Naive thymus-derived CD4-positive, alpha-beta T cell (primary cell): Measurements from ENCODE around the gene FAM174B. TPM values are rescaled to one million over a fixed set of nuclear protein-coding genes. Genes with fewer than 3 reads are reported as not detected.

Experiments used
- ATAC-seq: fragments of 150-1000 bp; cut with Tn5 transposase; 2 replicates; pipeline ENCODE4 v1.10.0; 2021; ENCODE audit warnings: mild to moderate bottlenecking, moderate library complexity
- CTCF ChIA-PET: fragments of 350-600 bp; sonication (Branson Sonifier 250); formaldehyde crosslinking; loops from one replicate; lab custom pipeline; 2021; ENCODE audit warnings: antibody characterized with exemption; lab: Charles Lee
- POLR2A ChIA-PET: fragments of 350-600 bp; sonication (Branson Sonifier 250); formaldehyde crosslinking; loops from one replicate; lab custom pipeline; 2021; ENCODE audit warnings: antibody characterized with exemption, inconsistent platforms; lab: Charles Lee
- DNase-seq, 9 donors: peaks; one replicate each; pipeline versions ENCODE4 v3.0.0 to v3.0.0-alpha.2; 2020 to 2022; ENCODE audit warnings: mixed read lengths in 1 of 9
- H3K27ac ChIP-seq: one replicate; pipeline ENCODE4 v1.7.0; 2013; ENCODE audit warnings: mild to moderate bottlenecking, low read depth, low read length, moderate library complexity
- H3K27me3 ChIP-seq, 2 donors: one replicate each; pipeline ENCODE4 v1.7.0; 2013; ENCODE audit warnings: low read length in 2 of 2, mild to moderate bottlenecking in 2 of 2, moderate library complexity in 2 of 2; ENCODE audit not compliant: control insufficient read depth in 2 of 2, insufficient read depth in 2 of 2
- H3K36me3 ChIP-seq, 3 experiments: 1 replicate in 2 of 3; 2 replicates in 1 of 3; pipeline ENCODE4 v1.7.0; 2013; ENCODE audit warnings: low read length in 3 of 3, mild to moderate bottlenecking in 3 of 3, moderate library complexity in 1 of 3; ENCODE audit not compliant: insufficient read depth in 3 of 3, control insufficient read depth in 2 of 3
- H3K4me1 ChIP-seq, 2 donors: one replicate each; pipeline ENCODE4 v1.7.0; 2013; ENCODE audit warnings: low read length in 2 of 2, mild to moderate bottlenecking in 2 of 2, moderate library complexity in 1 of 2; ENCODE audit not compliant: control insufficient read depth in 2 of 2, insufficient read depth in 2 of 2
- H3K4me3 ChIP-seq: 2 replicates; pipeline ENCODE4 v1.7.0; 2013; ENCODE audit warnings: mild to moderate bottlenecking, low read length
- H3K9me3 ChIP-seq, 3 experiments: 1 replicate in 2 of 3; 2 replicates in 1 of 3; pipeline ENCODE4 v1.7.0; 2013; ENCODE audit warnings: low read length in 3 of 3; ENCODE audit not compliant: control insufficient read depth in 2 of 3
- H3K27ac Mint-ChIP-seq, 9 donors: one replicate each; pipeline ENCODE4 v1.8.0; 2020 to 2022; ENCODE audit warnings: mixed read lengths in 9 of 9, mild to moderate bottlenecking in 8 of 9, moderate library complexity in 5 of 9, inconsistent platforms in 2 of 9
- H3K27me3 Mint-ChIP-seq, 5 donors: one replicate each; pipeline ENCODE4 v1.8.0; 2021 to 2022; ENCODE audit warnings: mixed read lengths in 5 of 5, mild to moderate bottlenecking in 1 of 5
- H3K36me3 Mint-ChIP-seq, 5 donors: one replicate each; pipeline ENCODE4 v1.8.0; 2020 to 2022; ENCODE audit warnings: mixed read lengths in 5 of 5, mild to moderate bottlenecking in 3 of 5, inconsistent platforms in 1 of 5
- H3K4me1 Mint-ChIP-seq, 7 donors: one replicate each; pipeline ENCODE4 v1.8.0; 2020 to 2022; ENCODE audit warnings: mixed read lengths in 7 of 7, mild to moderate bottlenecking in 3 of 7, inconsistent platforms in 1 of 7
- H3K4me3 Mint-ChIP-seq, 10 donors: one replicate each; pipeline ENCODE4 v1.8.0; 2020 to 2022; ENCODE audit warnings: mild to moderate bottlenecking in 10 of 10, mixed read lengths in 10 of 10, moderate library complexity in 6 of 10, inconsistent platforms in 2 of 10
- H3K9me3 Mint-ChIP-seq, 11 donors: one replicate each; pipeline ENCODE4 v1.8.0; 2020 to 2022; ENCODE audit warnings: mixed read lengths in 11 of 11, mild to moderate bottlenecking in 4 of 11, inconsistent platforms in 1 of 11, moderate library complexity in 1 of 11
- intact Hi-C, 2 donors: fragments of 100-400 bp; cut with micrococcal nuclease; formaldehyde crosslinking; loops; one replicate each; pipeline ENCODE4 v1.15.1; 2023
- polyA plus RNA-seq, 2 donors: library from polyadenylated mRNA; unstranded; fragments of 300-500 nt; fragmentation: Illumina TruSeq; gene quantifications; one replicate each; pipeline ENCODE4 v1.2.3, GENCODE V29; 2021
- total RNA-seq, 6 experiments: library from RNA in 5 of 6; stranded (reverse) in 5 of 6; gene quantifications; 1 replicate in 5 of 6; 2 replicates in 1 of 6; pipeline ENCODE4 v1.2.3 and lab custom pipeline; 2021 to 2026

FAM174B gene
- total and polyA plus RNA-seq, 7 experiments from 2014 or later: 3.5 to 15.9 (median 6.7) TPM

GRCh38 chr15:92661956-92662355, 6.4 kb upstream of the FAM174B start:
- H3K4me1 Mint-ChIP-seq: peaks cover 0 to 8% (median 0%) of the 10 kb centered on the region in 7 donors
- Histone ChIP-seq H3K36me3 (no peaks in the 10 kb centered on the region), H3K27ac (no peak overlapping the region), H3K4me1 (no peaks in the 10 kb centered on the region), H3K9me3 (no peaks in the 10 kb centered on the region), H3K27me3 (no peaks in the 10 kb centered on the region), H3K4me3 (no peak overlapping the region)
- peaks cover 0 to 3% (median 0%) of the 10 kb centered on the region in 5 donors for H3K36me3 Mint-ChIP-seq
- H3K4me3 Mint-ChIP-seq: no peak overlapping the region
- DNase-seq: no peak
- H3K27ac Mint-ChIP-seq: no peak overlapping the region
- ChIA-PET POLR2A (no interaction called here), CTCF (no interaction called here)
- H3K27me3 Mint-ChIP-seq: peaks cover 0 to 26% (median 12%) of the 10 kb centered on the region in 5 donors
- peaks cover 0 to 2% (median 0%) of the 10 kb centered on the region in 11 donors for H3K9me3 Mint-ChIP-seq
- intact Hi-C loops: no loop called here
- no peak for ATAC-seq

- Mint-ChIP-seq H3K27ac (no peak overlapping the region), H3K36me3 (peaks cover 0 to 3% (median 0%) of the 10 kb centered on the region in 5 donors), H3K4me3 (no peak overlapping the region), H3K9me3 (peaks cover 0 to 3% (median 0%) of the 10 kb centered on the region in 11 donors), H3K4me1 (peaks cover 0 to 11% (median 3%) of the 10 kb centered on the region in 7 donors), H3K27me3 (peaks cover 3 to 31% (median 17%) of the 10 kb centered on the region in 5 donors)
- ChIA-PET CTCF (no interaction called here), POLR2A (no interaction called here)
- intact Hi-C loops: no loop called here
- Histone ChIP-seq H3K4me3 (no peak overlapping the region), H3K9me3 (no peaks in the 10 kb centered on the region), H3K4me1 (no peaks in the 10 kb centered on the region), H3K27ac (no peak overlapping the region), H3K36me3 (no peaks in the 10 kb centered on the region), H3K27me3 (peaks cover 0 to 4% of the 10 kb centered on the region in 2 donors)
- DNase-seq (no peak), ATAC-seq (no peak)
These were observed 5.5 kb upstream of the FAM174B start for GRCh38 chr15:92661069-92661468.

GRCh38 chr15:92657486-92657885, 1.9 kb upstream of the FAM174B start:
- peaks cover 6 to 48% (median 34%) of the 10 kb centered on the region in 5 donors for H3K27me3 Mint-ChIP-seq
- Histone ChIP-seq H3K9me3 (no peaks in the 10 kb centered on the region), H3K27me3 (peaks cover 0 to 7% of the 10 kb centered on the region in 2 donors), H3K27ac (no peak overlapping the region), H3K4me3 (no peak overlapping the region), H3K36me3 (no peaks in the 10 kb centered on the region), H3K4me1 (no peaks in the 10 kb centered on the region)
- ATAC-seq (no peak), DNase-seq (no peak)
- no peak overlapping the region for H3K4me3 Mint-ChIP-seq
- intact Hi-C loops: no loop called here
- peaks cover 4 to 24% (median 20%) of the 10 kb centered on the region in 7 donors for H3K4me1 Mint-ChIP-seq
- H3K9me3 Mint-ChIP-seq: peaks cover 0 to 3% (median 0%) of the 10 kb centered on the region in 11 donors
- peak overlapping the region in 1 of 9 donors; percentile 51 for H3K27ac Mint-ChIP-seq
- ChIA-PET POLR2A (no interaction called here), CTCF (no interaction called here)
- H3K36me3 Mint-ChIP-seq: peaks cover 0 to 9% (median 0%) of the 10 kb centered on the region in 5 donors

GRCh38 chr15:92656089-92656488, 514 bp upstream of the FAM174B start:
- DNase-seq (no peak), ATAC-seq (no peak)
- Mint-ChIP-seq H3K27ac (peak overlapping the region in 3 of 9 donors; percentile 19 to 68 (median 25)), H3K4me1 (peaks cover 4 to 30% (median 22%) of the 10 kb centered on the region in 7 donors), H3K36me3 (peaks cover 0 to 18% (median under 1%) of the 10 kb centered on the region in 5 donors), H3K4me3 (peak overlapping the region; percentile 51 to 84 (median 76)), H3K27me3 (peaks cover 6 to 57% (median 43%) of the 10 kb centered on the region in 5 donors), H3K9me3 (peaks cover 0 to 3% (median 0%) of the 10 kb centered on the region in 11 donors)
- peaks cover 0 to 7% of the 10 kb centered on the region in 2 donors for H3K27me3 ChIP-seq
- peak overlapping the region; percentile 1 for H3K4me3 ChIP-seq
- intact Hi-C loops: no loop called here
- H3K9me3 ChIP-seq: no peaks in the 10 kb centered on the region
- ChIA-PET CTCF (interaction anchor here (0.6 kb wide), 1 partner anchor 37 kb away, joined by 4 read pairs; no protein-coding TSS in a partner anchor), POLR2A (no interaction called here)
- H3K36me3 ChIP-seq: no peaks in the 10 kb centered on the region
- no peak overlapping the region for H3K27ac ChIP-seq
- no peaks in the 10 kb centered on the region for H3K4me1 ChIP-seq

- DNase-seq (no peak), ATAC-seq (no peak)
- H3K27me3 Mint-ChIP-seq: peaks cover 6 to 53% (median 44%) of the 10 kb centered on the region in 5 donors
- H3K9me3 Mint-ChIP-seq: peaks cover 0 to 5% (median 0%) of the 10 kb centered on the region in 11 donors
- H3K4me3 Mint-ChIP-seq: peak overlapping the region; percentile 14 to 86 (median 76)
- H3K36me3 ChIP-seq: no peaks in the 10 kb centered on the region
- H3K9me3 ChIP-seq: no peaks in the 10 kb centered on the region
- peaks cover 4 to 30% (median 22%) of the 10 kb centered on the region in 7 donors for H3K4me1 Mint-ChIP-seq
- H3K27me3 ChIP-seq: peaks cover 0 to 7% of the 10 kb centered on the region in 2 donors
- no peak overlapping the region for H3K4me3 ChIP-seq
- no peaks in the 10 kb centered on the region for H3K4me1 ChIP-seq
- ChIA-PET POLR2A (no interaction called here), CTCF (no interaction called here)
- H3K27ac ChIP-seq: no peak overlapping the region
- no peak overlapping the region for H3K27ac Mint-ChIP-seq
- intact Hi-C loops: no loop called here
- peaks cover 0 to 22% (median 6%) of the 10 kb centered on the region in 5 donors for H3K36me3 Mint-ChIP-seq
These were observed 913 bp downstream of the FAM174B start for GRCh38 chr15:92654662-92655061.

- H3K27ac Mint-ChIP-seq: no peak overlapping the region
- peaks cover 4 to 30% (median 22%) of the 10 kb centered on the region in 7 donors for H3K4me1 Mint-ChIP-seq
- Histone ChIP-seq H3K4me3 (no peak overlapping the region), H3K27ac (no peak overlapping the region), H3K27me3 (peaks cover 0 to 7% of the 10 kb centered on the region in 2 donors), H3K4me1 (no peaks in the 10 kb centered on the region), H3K9me3 (no peaks in the 10 kb centered on the region), H3K36me3 (no peaks in the 10 kb centered on the region)
- CTCF ChIA-PET: interaction anchor here (0.6 kb wide), 1 partner anchor 552 kb away, joined by 3 read pairs; no protein-coding TSS in a partner anchor
- H3K27me3 Mint-ChIP-seq: peaks cover 6 to 53% (median 44%) of the 10 kb centered on the region in 5 donors
- intact Hi-C loops: no loop called here
- peaks cover 0 to 5% (median 0%) of the 10 kb centered on the region in 11 donors for H3K9me3 Mint-ChIP-seq
- H3K36me3 Mint-ChIP-seq: peaks cover 0 to 22% (median 6%) of the 10 kb centered on the region in 5 donors
- ATAC-seq (no peak), DNase-seq (no peak)
- POLR2A ChIA-PET: interaction anchor here (0.6 kb wide), 1 partner anchor 1740 kb away, joined by 3 read pairs; no protein-coding TSS in a partner anchor
- peak overlapping the region in 9 of 10 donors; percentile 35 to 85 (median 75) for H3K4me3 Mint-ChIP-seq
These were observed 1.6 kb downstream of the FAM174B start for GRCh38 chr15:92653836-92654539.
